ENCODE results near the gene NECAB2. TPM values are rescaled to one million over a fixed set of nuclear protein-coding genes. Genes with fewer than 3 reads are reported as not detected.

The NECAB2 gene
- total and polyA plus RNA-seq, 7 donors = 0.34 to 3.1 (median 1.8) TPM; not detected in 4

- Histone ChIP-seq H3K36me3 (peaks cover 0 to 25% (median 9%) of the 10 kb centered on the region in 4 donors), H3K4me1 (peaks cover 0 to 37% (median 29%) of the 10 kb centered on the region in 4 donors), H3K27ac (peak overlapping the region in 2 of 4 donors; percentile 92 to 93), H3K4me3 (no peak overlapping the region), H3K27me3 (no peaks in the 10 kb centered on the region), H3K9me3 (no peaks in the 10 kb centered on the region)
- TF ChIP-seq POLR2AphosphoS5 (IDR thresholded peaks at IDR 0.05) (no peak), EP300 (IDR thresholded peaks at IDR 0.05) (no peak), POLR2A (IDR thresholded peaks at IDR 0.05) (no peak)
- TF ChIP-seq, protein P1, sequence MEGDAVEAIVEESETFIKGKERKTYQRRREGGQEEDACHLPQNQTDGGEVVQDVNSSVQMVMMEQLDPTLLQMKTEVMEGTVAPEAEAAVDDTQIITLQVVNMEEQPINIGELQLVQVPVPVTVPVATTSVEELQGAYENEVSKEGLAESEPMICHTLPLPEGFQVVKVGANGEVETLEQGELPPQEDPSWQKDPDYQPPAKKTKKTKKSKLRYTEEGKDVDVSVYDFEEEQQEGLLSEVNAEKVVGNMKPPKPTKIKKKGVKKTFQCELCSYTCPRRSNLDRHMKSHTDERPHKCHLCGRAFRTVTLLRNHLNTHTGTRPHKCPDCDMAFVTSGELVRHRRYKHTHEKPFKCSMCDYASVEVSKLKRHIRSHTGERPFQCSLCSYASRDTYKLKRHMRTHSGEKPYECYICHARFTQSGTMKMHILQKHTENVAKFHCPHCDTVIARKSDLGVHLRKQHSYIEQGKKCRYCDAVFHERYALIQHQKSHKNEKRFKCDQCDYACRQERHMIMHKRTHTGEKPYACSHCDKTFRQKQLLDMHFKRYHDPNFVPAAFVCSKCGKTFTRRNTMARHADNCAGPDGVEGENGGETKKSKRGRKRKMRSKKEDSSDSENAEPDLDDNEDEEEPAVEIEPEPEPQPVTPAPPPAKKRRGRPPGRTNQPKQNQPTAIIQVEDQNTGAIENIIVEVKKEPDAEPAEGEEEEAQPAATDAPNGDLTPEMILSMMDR (IDR thresholded peaks at IDR 0.05) = no peak
- intact Hi-C loops (cut with DNase I) = loop anchor here (2.0 to 10.0 kb wide), 3 partner anchors 107 to 529 kb away; partner anchors contain the start of gene TAF1C
- DNase-seq = no peak
- WGBS, 2 donors = 77 to 82% methylated on average over 23 of the region's 23 CpGs
These were observed 12.6 kb upstream of the NECAB2 start for GRCh38 chr16:83955218-83956130.

DNA sequence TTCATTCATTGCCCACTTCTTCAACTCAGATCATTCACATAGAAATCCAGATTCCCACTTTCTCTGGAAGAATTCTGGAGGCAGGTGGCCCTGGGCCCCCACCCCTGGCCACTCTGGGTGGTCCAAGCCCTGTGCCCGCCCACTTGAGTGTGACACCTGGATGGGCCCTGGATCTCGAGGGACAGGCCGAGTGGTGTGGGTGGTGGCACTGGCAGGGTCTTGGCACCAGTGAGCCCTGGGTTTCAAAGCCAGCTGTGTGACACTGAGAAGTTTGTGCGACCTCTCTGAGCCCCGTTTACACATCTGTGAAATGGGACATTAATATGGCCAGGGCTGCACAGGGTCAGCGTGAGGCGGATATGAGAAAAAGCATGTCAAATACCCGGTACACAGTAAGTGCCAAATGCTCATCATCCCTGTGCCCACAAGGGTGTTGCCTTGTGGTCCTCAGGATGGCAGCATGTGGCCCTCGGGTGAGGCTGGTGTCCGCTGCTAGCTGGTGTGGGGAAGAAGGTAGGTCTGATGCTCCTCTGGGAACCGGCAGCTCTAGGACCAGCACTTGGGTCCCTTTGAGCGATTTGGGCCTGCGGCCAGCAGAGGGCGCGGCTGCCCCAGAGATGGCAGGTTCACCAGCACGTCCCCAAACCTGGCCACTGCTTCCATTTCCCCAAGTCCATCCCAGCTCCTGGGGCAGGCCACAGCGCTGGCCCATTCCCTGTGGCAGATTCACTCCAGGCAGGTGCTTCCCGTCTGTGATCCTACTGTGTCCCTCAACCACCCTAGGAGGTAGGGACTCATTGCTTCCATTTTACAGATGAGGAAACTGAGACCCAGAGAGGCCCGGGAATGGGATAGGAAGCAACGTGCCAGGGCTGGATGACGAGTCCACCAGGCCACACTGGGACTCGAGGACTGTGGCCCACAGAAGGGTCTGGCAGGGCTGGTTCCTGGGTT is 11.4 kb upstream of the NECAB2 start:
- H3K27me3 ChIP-seq = no peaks in the 10 kb centered on the region
- DNase-seq = peak; percentile 90
- H3K9me3 ChIP-seq = no peaks in the 10 kb centered on the region
- H3K27ac ChIP-seq = peak overlapping the region in 1 of 4 donors; percentile 2
- H3K36me3 ChIP-seq = peaks cover 0 to 37% (median 9%) of the 10 kb centered on the region in 4 donors
- H3K4me1 ChIP-seq = peaks cover 0 to 37% (median 29%) of the 10 kb centered on the region in 4 donors
- 38 to 47% methylated on average over 22 of the region's 22 CpGs for WGBS, 2 donors
- intact Hi-C loops (cut with DNase I) = loop anchor here (5.0 to 10.0 kb wide), 2 partner anchors 231 to 528 kb away; partner anchors contain the start of gene TAF1C
- H3K4me3 ChIP-seq = no peak overlapping the region
- TF ChIP-seq, protein P1 (IDR thresholded peaks at IDR 0.05) = peak; percentile 30 to 65 (median 42)
- TF ChIP-seq POLR2AphosphoS5 (IDR thresholded peaks at IDR 0.05) = no peak
- no peak for TF ChIP-seq POLR2A (IDR thresholded peaks at IDR 0.05)
- no peak for TF ChIP-seq EP300 (IDR thresholded peaks at IDR 0.05)

- intact Hi-C loops (cut with DNase I) = loop anchor here (5.0 to 10.0 kb wide), 2 partner anchors 230 to 527 kb away; partner anchors contain the start of gene TAF1C
- H3K9me3 ChIP-seq = no peaks in the 10 kb centered on the region
- H3K4me3 ChIP-seq = no peak overlapping the region
- peak overlapping the region in 1 of 4 donors; percentile 2 for H3K27ac ChIP-seq
- DNase-seq = no peak
- peaks cover 0 to 44% (median 9%) of the 10 kb centered on the region in 4 donors for H3K36me3 ChIP-seq
- H3K4me1 ChIP-seq = peaks cover 0 to 34% (median 27%) of the 10 kb centered on the region in 4 donors
- no peaks in the 10 kb centered on the region for H3K27me3 ChIP-seq
- 85 to 91% methylated on average over 14 of the region's 14 CpGs for WGBS, 2 donors
- TF ChIP-seq, protein P1 (IDR thresholded peaks at IDR 0.05) = no peak
- TF ChIP-seq POLR2A (IDR thresholded peaks at IDR 0.05) (no peak), EP300 (IDR thresholded peaks at IDR 0.05) (no peak), POLR2AphosphoS5 (IDR thresholded peaks at IDR 0.05) (no peak)
These were observed 10.7 kb upstream of the NECAB2 start for GRCh38 chr16:83957296-83957855.
